ENCODE measurements around the gene LMO4. TPM values are rescaled to one million over a fixed set of nuclear protein-coding genes. Genes with fewer than 3 reads are reported as not detected.
A peak's percentile ranks its signal among the peaks of the same experiment; 100 is the strongest.

Gene LMO4
- total and polyA plus RNA-seq, 4 donors, result 35.7 to 96.4 (median 54.7) TPM

DNA sequence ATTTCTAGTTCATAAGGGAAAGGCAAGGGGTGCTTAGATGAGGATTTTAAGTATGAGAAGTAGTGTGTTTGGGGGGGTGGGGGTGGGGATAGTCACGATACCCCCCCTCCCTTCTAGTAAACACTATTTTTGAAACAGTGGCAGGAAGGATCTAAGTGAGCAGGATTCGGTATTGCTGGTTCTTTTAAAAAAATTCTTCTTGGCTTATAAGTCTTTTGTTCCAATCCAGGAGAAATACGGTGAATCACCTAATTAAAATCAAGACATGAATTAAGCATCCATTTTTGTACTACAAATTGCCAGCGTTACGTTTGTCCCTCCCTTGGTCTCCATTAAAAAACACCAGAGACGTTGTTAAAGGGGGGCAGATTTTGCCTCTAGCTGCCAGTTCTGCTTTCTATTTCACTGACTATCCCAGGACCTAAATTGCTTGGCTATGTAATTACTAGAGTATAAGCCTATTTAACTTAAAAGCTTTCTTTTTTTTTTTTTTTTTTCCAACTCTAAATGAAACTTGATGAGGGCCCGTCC is 911 bp downstream of the LMO4 start:
- no peaks in the 10 kb centered on the region for H3K9me3 ChIP-seq (ENCODE audit: control insufficient read depth in 4 of 4, insufficient read depth in 3 of 4, low read length in 3 of 4)
- H3K9ac ChIP-seq (ENCODE audit: insufficient read depth in 1 of 2, low read length in 2 of 2), result peak overlapping the region; percentile 87 to 98
- no peaks in the 10 kb centered on the region for H3K27me3 ChIP-seq (ENCODE audit: control insufficient read depth in 3 of 3, insufficient read depth in 3 of 3, low read length in 2 of 3)
- H3K36me3 ChIP-seq (ENCODE audit: control insufficient read depth in 4 of 4, insufficient read depth in 4 of 4, low read length in 4 of 4), result peaks cover 0 to 41% (median 15%) of the 10 kb centered on the region in 4 donors
- WGBS, 2 donors, result 0% methylated on average over 7 of the region's 7 CpGs
- H3K4me3 ChIP-seq, result peak overlapping the region; percentile 57
- H3K27ac ChIP-seq (ENCODE audit: low read depth in 1 of 2, low read length in 1 of 2), result peak overlapping the region; percentile 97 to 98
- ATAC-seq (ENCODE audit: insufficient read depth, low FRiP score) (no peak), DNase-seq (peak in 2 of 3 donors; percentile 71 to 74)
- H3K4me1 ChIP-seq (ENCODE audit: control insufficient read depth in 5 of 5, insufficient read depth in 5 of 5, low read length in 5 of 5), result peaks cover 7 to 31% (median 8%) of the 10 kb centered on the region in 5 donors
- TF ChIP-seq, protein P1, sequence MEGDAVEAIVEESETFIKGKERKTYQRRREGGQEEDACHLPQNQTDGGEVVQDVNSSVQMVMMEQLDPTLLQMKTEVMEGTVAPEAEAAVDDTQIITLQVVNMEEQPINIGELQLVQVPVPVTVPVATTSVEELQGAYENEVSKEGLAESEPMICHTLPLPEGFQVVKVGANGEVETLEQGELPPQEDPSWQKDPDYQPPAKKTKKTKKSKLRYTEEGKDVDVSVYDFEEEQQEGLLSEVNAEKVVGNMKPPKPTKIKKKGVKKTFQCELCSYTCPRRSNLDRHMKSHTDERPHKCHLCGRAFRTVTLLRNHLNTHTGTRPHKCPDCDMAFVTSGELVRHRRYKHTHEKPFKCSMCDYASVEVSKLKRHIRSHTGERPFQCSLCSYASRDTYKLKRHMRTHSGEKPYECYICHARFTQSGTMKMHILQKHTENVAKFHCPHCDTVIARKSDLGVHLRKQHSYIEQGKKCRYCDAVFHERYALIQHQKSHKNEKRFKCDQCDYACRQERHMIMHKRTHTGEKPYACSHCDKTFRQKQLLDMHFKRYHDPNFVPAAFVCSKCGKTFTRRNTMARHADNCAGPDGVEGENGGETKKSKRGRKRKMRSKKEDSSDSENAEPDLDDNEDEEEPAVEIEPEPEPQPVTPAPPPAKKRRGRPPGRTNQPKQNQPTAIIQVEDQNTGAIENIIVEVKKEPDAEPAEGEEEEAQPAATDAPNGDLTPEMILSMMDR (IDR thresholded peaks at IDR 0.05; ENCODE audit: control extremely low read depth, extremely low read depth), result no peak

DNA sequence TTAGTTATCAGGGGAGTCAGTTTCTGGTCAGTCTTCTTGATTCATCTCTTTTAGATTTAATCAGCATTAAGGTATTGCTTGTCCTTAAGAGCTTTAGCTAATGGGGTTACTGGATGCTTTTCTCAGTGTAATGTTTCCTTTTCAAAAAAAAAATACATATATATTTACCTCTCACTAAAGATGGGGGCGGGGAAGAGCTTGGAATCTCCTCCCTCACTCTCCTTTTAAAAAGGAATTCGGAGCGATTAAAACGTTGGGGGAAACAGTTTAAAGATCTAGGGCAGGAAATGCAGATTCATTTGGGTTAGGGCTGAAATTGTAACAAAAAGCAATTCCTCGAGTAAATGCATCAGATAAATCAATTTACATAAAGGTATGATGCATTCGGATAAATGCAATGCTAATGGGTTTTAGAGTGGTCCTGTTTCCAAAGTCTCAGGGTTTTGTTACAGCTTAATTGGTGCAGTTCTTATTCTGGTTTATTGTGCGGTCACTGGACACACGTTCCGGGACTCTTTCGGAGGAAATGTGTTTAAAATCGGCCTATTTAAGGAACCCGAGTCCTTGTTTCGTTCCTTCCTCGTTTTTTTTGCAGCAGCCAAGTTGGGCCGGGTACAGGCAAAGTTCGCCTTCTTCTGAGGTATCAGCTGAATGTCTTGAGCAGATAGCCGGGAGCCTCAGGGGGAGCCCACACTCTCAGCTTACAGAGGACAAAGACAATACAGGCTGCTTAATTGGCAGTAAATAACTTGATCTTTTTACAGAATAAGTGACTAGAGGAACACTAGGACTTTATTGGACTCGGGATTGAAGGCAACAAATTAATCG is 1.6 kb downstream of the LMO4 start:
- ATAC-seq (ENCODE audit: insufficient read depth, low FRiP score) (no peak), DNase-seq (peak; percentile 56 to 79 (median 75))
- no peaks in the 10 kb centered on the region for H3K9me3 ChIP-seq (ENCODE audit: control insufficient read depth in 4 of 4, insufficient read depth in 3 of 4, low read length in 3 of 4)
- H3K4me1 ChIP-seq (ENCODE audit: control insufficient read depth in 5 of 5, insufficient read depth in 5 of 5, low read length in 5 of 5), result peaks cover 7 to 31% (median 8%) of the 10 kb centered on the region in 5 donors
- peaks cover 0 to 42% (median 15%) of the 10 kb centered on the region in 4 donors for H3K36me3 ChIP-seq (ENCODE audit: control insufficient read depth in 4 of 4, insufficient read depth in 4 of 4, low read length in 4 of 4)
- peak overlapping the region; percentile 87 to 98 for H3K9ac ChIP-seq (ENCODE audit: insufficient read depth in 1 of 2, low read length in 2 of 2)
- 1% methylated on average over 19 of the region's 19 CpGs for WGBS, 2 donors
- TF ChIP-seq, protein P1 (IDR thresholded peaks at IDR 0.05; ENCODE audit: control extremely low read depth, extremely low read depth), result no peak
- H3K27me3 ChIP-seq (ENCODE audit: control insufficient read depth in 3 of 3, insufficient read depth in 3 of 3, low read length in 2 of 3), result no peaks in the 10 kb centered on the region
- H3K27ac ChIP-seq (ENCODE audit: low read depth in 1 of 2, low read length in 1 of 2), result peak overlapping the region; percentile 85 to 98
- H3K4me3 ChIP-seq, result peak overlapping the region; percentile 11

GRCh38 chr1:87330885-87331364 is 2.2 kb downstream of the LMO4 start:
- TF ChIP-seq, protein P1 (IDR thresholded peaks at IDR 0.05; ENCODE audit: control extremely low read depth, extremely low read depth), result no peak

More at GRCh38 chr1:87330885-87331364, 2.2 kb downstream of the LMO4 start:
- peak overlapping the region; percentile 84 to 85 for H3K27ac ChIP-seq (ENCODE audit: low read depth in 1 of 2, low read length in 1 of 2)
- H3K9me3 ChIP-seq (ENCODE audit: control insufficient read depth in 4 of 4, insufficient read depth in 3 of 4, low read length in 3 of 4), result no peaks in the 10 kb centered on the region
- peaks cover 7 to 36% (median 10%) of the 10 kb centered on the region in 5 donors for H3K4me1 ChIP-seq (ENCODE audit: control insufficient read depth in 5 of 5, insufficient read depth in 5 of 5, low read length in 5 of 5)
- ATAC-seq (ENCODE audit: insufficient read depth, low FRiP score) (no peak), DNase-seq (peak in 1 of 3 donors; percentile 38)
- H3K4me3 ChIP-seq, result peak overlapping the region; percentile 47
- WGBS, 2 donors, result 0% methylated on average over 10 of the region's 10 CpGs
- H3K36me3 ChIP-seq (ENCODE audit: control insufficient read depth in 4 of 4, insufficient read depth in 4 of 4, low read length in 4 of 4), result peaks cover 0 to 42% (median 17%) of the 10 kb centered on the region in 4 donors
- peak overlapping the region; percentile 18 to 98 for H3K9ac ChIP-seq (ENCODE audit: insufficient read depth in 1 of 2, low read length in 2 of 2)
- no peaks in the 10 kb centered on the region for H3K27me3 ChIP-seq (ENCODE audit: control insufficient read depth in 3 of 3, insufficient read depth in 3 of 3, low read length in 2 of 3)
